IPS DF 4.7 (cell line): ENCODE data around the gene PRKG2.

Experiments used
- DNase-seq: peaks from one replicate; pipeline ENCODE4 v3.0.0-alpha.2; 2013; ENCODE audit warnings: low spot score; ENCODE audit errors: extremely low read depth

The PRKG2 gene

DNA sequence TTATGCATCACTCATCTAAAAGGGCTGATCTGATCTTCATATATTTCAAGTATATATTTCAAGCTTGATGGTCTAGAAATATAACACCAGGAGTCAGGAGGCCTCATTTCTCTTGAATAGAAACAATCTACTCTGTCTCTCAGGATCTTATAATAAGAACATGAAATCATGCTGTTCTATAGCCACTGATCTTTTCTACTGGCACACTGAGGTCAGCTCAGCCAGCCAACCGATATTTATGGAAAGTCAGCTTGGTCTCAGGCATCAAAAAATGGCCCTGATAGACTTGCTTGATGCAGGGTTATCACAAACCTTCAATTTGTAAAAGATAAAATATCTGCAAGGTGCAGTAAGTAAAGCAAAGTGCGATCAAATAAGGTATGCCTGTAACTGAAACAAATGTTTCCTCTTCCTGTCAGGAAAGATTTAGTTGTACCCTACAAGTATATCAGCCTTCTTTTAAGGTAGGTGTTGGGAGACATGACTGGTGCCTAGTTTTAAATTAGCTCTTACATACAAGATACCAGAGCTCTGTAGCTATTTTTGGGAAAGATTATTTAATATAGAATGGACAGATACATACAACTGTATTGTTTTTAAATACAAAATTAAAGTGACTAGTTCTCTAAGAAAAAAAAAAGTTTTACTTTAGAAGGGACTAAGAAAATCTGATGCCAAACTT is 121.2 kb downstream of the PRKG2 start:
- no peak for DNase-seq

DNA sequence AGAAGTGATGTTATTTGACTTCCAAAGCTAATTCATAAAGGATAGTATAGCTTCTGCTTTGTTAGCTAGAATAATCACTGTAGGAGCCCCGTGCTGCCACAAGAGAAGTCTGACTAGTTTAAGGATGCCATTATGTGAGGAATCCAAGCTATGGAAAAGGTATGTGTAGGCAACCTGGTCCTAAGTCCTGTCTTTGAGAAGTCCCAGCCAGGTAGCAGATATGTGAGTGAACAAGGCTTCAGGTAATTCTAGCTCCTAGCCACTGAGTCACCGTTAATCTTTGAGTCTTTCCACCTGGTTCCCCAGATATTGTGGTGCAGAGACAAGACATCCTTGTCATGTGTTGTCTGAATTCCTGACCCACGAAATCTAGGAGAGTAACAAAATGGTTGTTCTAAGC is 129.0 kb downstream of the PRKG2 start:
- DNase-seq: no peak

- no peak for DNase-seq
These were observed 129.7 kb downstream of the PRKG2 start for GRCh38 chr4:81085291-81085690.

DNA sequence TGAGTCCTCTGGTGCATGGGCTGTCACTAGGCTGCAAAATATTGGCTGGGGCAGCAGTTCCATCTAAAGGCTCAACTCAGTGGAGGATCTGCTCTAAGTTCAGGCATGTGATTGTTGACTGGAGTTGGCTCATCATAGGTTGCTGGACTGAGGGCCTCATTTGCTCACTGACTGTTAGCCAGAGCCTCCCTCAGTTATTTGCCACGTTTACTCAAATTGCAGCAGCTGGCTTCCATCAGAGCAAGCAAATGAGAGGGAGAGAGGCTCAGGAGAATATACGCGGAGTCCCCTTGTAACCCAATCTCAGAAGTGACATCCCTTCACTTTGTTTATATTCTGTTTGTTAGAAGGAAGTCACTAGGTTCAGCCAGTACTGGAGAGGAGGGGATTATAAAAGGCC is 130.4 kb downstream of the PRKG2 start:
- DNase-seq: no peak

GRCh38 chr4:81084029-81084428 is 131.0 kb downstream of the PRKG2 start:
- no peak for DNase-seq

GRCh38 chr4:81081156-81081555 is 133.9 kb downstream of the PRKG2 start:
- DNase-seq: no peak

DNA sequence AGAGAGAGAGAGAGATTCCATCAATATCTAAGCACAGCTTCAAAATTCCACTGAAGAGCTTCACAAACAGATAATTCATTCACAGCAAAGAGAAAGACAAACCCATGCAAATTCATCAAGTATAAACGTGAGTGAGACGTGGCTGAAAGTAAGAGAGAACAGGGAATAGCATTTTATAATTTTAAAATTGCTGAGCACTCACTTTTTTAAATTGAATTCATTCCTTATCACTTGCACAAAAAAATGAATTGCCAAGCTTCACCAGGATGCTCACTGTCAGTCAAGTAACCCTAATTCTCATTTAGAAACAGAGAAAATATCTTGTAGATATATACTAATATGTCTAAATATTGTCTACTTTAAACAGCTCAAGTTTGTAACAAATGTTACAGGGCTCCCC is 144.0 kb downstream of the PRKG2 start:
- no peak for DNase-seq

DNA sequence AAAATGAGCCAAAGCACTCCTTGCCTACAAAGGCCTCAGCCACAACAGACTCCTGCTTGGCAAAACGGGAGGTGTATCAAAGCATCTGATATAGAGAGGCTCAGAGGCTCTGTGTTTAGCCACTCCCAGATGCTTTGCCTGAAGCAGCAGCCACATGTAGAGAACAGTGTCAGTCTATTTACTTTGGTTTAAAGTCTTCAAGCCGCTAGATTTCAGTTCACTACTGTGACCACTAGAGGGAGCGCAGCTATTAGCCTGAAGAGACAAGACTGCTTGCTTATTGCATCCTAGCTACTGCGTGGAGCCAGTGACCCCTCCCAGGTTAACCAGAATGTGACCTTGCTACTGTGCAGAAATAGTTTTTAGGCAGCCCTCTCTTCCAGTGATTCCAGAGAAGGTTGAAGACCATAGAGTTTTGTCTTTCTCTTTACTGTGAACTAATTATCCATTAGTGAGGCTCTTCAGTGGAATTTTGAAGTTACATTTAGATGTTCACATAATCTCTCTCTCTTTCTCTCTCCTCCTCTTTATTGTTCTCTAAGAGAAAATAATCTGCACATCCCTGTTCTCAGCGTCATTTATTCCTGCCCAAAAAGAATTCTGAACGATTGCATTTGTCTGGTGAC is 145.2 kb downstream of the PRKG2 start:
- DNase-seq: peak; percentile 79

DNA sequence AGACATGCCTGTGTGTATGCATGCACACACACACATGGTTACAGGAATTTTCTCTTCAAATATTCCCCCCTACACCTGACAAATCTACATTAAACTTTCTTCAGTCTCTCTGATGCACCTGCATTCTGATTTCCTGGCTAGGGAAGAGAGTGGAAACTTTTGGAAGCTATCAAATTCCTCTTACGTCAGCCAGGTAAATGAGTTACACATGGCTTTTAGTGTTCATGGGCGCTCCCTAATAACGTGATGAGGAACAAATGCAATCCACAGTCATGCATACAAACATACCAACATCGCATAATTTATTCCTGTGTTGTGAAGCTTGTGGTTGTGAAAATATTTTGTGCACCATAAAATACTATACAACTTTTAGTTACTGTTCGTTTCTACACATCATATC is 149.6 kb downstream of the PRKG2 start:
- DNase-seq: no peak

DNA sequence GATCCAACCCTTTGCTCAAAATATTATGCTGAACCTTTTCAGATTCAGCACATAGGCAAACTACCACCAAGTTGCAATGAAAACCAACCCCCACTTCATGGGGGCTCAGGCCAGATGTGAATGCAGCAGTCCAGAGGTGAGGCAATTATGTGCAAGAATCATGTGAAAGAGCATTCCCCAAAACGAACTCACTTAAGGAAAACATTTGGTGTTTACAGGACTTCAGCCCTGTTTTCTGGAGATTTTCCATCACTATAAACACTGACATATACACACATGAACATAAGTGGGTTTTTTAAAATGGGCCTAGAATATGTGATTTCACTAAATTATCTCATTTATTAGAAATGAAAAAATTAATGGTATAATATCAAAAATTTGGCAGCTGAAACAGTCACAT is 153.0 kb downstream of the PRKG2 start:
- DNase-seq: no peak

GRCh38 chr4:81061344-81061730 is 153.7 kb downstream of the PRKG2 start:
- no peak for DNase-seq

DNA sequence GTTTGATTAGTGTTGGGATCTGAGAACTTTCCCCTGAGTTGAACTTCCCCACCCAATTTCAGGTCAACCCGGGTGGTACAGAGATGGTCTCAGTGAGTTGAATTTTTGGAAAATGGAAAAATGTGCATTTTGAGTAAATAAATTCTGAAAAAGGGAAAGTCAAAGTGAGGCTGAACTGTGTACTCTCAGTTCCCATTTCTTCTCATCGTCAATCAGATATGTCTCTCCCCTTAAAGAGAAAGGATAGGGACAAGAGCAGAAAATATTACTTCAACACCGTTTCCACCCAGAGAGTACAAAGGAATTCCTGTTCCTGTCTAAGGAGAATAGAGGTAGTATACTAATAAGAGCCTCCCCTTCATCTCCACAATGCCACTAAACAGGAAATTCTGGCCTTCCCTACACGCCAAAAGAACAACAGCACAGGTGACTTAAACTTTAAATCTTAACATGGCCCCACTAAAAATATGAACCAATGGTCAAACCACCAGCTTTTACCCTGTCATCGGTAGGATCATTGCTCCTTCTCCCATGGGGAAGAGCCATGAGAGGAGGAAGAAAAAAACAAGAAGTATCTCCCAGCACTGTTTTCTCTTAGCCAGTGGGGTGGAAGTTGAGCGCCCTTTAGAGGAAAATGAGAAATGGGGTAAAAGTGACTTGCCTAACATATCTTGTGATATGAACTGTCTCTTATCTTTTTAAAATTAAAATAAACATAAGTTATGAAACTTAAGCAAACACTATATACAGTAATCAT is 154.3 kb downstream of the PRKG2 start:
- DNase-seq: no peak

DNA sequence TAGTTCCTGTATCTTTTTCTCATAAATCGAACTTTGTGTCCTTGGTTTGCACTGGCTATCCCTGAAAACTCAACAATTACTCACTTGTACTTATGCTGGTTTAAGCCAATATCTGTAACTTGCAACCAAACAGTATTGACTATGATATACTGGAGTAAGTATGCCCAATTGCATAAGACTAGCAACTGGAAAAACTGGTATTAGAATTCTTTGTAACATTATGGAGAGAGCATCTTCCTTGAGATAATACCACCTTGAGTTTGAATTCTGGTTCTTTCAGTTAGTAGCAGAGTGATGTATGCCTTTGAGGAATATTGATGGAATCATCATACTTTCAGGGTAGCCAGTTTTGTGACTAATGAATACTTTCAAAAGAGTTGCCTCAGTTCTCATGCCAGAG is 156.4 kb downstream of the PRKG2 start:
- DNase-seq: no peak

- DNase-seq: peak; percentile 60
These were observed 162.6 kb downstream of the PRKG2 start for GRCh38 chr4:81052119-81053068.

DNA sequence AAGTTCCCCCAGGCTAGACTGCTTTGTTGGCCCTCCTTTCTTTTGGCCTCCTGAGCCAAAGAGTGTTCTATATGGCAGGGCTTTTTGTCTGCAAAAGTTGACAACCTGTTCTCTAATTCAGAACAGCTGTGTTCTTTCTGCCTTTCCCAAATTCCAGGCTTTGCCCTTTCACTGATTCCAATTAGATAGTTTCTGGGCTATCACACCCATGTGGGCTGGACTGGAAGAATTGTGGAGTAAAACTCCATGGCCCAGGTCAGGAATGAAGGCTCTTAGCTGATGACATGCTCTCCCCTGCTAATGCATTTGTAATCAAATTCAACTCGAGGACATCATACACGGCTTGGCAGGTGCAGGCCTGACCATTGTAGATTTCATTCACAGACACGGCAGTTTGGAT is 165.1 kb downstream of the PRKG2 start:
- no peak for DNase-seq

- no peak for DNase-seq
These were observed 165.7 kb downstream of the PRKG2 start for GRCh38 chr4:81049330-81049729.

DNA sequence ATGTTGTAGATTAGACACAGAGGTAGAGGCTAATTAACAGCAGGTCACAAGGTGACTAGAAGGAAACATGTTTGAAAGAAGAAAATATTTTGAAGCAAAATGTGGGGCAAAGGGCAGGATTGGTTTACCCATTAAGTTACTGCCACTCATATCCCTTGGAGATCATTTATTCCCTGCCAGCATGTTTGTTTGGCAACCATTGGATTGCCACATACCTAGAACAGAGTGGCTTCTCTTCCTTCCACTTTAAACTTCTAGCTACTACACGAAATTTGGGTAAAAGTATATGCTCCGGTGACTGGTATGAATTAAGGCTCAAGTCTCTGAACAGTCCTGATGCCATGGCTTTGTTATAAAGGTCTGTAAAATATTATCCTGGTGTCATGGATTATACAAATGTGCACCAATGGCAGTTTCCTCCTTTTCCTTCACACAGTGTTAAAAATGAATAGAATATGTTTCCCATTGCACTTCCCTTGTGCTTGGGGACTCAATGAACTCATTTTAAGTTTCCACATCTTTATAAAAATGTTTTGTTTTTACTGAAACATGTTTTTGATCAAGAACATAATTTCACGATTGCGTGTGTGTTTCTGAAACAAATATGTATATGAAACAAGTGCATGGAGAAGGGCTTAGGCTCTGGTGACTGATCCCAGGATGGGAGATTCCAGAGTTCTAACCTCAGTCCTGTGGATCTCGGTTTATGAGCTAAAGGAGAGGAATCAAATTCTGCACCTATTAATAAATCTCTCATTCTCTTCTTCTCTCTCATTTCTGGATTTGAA is 172.2 kb downstream of the PRKG2 start:
- DNase-seq: no peak

GRCh38 chr4:81040012-81040659 is 174.9 kb downstream of the PRKG2 start:
- DNase-seq: no peak

DNA sequence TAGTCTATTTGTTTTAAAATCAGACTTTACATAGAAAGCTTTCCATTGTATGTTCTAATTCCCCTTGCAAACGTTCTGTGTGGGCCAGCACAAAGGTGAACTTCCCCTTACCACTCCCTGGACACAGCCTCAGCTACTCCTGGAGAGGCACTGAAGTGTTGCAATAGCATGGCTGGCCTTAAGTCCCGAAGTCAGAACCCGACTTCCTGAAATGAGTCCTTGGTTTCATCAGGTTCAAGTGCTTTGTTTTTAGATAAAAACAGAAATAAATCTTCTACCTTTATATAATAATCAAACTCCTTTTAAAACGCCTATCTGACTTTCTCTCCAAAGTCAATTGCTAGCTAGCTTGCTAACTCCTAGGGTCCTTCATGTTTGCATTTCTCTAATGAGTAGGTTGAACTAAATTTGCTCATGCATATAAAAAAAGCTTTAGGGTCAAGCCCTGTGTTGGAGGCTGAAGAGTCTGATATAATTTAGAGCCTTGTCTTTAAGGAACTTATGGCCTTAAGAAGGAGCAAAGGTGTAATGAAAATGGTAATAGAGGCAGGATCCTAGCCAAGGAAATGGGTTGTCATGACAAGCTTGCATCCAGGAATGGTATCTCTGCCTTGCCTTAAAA is 175.6 kb downstream of the PRKG2 start:
- no peak for DNase-seq
